ENCODE measurements around the gene SP100.
"Not testable (repeated sequence)": the region's sequence is repeated elsewhere in the genome, so short reads cannot be mapped to it uniquely, and the experiment has no call there.

Gene SP100

GRCh38 chr2:230471074-230471473, 55.1 kb downstream of the SP100 start:
- no peak for DNase-seq

DNA sequence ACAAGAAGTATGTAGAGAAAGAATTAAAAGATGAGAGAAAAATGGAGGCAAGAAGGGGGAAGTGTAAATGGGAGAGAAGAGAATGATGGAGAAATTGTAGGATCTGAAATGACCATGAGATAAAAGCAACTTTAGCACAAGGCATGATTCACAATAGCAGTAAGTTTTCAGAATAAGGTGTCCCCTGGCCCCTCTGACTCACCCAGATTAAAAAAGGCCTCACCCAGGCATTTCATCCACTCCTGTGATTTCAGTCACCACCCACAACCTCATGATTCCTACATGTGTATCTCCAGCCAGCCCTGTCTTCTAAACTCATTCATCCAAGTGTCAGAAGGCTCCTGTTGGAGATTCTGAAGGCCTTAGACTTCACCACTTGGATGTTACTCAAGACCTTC, 56.6 kb downstream of the SP100 start:
- peak; percentile 28 to 36 for DNase-seq

GRCh38 chr2:230473378-230473777, 57.4 kb downstream of the SP100 start:
- DNase-seq, result peak in 1 of 2 donors; percentile 9

DNA sequence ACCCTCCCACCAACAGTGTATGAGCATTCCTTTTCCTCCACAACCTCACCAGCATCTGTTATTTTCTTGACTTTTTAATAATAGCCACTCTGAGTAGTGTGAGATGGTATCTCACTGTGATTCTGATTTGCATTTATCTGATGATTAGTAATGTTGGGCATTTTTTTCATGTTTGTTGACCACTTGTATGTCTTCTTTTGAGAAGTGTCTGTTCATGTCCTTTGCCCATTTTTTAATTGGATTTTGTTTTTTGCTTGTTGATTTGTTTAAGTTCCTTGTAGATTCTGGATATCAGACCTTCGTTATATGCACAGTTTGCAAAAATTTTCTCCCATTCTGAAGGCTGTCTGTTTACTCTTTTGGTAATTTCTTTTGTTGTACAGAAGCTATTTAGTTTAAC, 59.1 kb downstream of the SP100 start:
- DNase-seq, result no peak

GRCh38 chr2:230485801-230486341, 69.9 kb downstream of the SP100 start:
- no peak for DNase-seq

DNA sequence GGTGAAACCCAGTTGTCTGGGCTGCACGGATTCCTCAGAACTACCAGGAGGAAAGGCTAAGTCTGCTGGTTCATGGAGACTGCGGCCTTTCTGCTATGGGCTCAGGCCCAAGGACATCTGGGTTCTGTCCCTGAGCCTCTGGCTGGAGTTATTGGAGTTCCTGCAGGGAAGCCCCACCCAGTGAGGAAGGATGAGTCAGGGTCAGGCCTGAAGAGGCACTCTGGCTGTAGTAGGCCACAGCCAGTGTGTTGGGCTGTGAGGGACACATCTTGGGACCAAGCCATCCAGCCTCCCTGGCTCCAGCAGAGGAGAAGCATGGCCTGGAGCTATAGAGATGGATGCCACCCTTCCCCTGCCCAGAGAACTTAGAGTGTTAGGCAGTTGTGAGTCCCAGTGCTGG, 75.2 kb downstream of the SP100 start:
- DNase-seq, result not testable (repeated sequence)

DNA sequence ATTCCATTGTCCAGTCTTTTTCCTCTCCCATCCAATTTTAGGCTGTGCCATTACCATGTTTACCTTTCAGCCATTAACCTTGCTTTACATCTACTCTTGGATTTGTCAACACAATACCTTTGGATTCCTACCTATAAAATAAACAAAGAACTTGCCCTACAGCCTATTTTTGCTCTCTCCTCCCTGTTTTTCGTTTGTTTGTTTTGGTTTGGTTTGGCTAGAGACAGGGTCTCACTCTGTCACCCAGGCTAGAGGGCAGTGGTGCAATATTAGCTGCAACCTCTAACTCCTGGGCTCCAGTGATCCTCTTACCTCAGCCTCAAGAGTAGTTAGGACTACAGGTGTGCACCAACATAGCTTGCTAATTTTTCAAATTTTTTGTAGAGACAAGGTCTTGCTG, 76.1 kb downstream of the SP100 start:
- DNase-seq, result no peak

DNA sequence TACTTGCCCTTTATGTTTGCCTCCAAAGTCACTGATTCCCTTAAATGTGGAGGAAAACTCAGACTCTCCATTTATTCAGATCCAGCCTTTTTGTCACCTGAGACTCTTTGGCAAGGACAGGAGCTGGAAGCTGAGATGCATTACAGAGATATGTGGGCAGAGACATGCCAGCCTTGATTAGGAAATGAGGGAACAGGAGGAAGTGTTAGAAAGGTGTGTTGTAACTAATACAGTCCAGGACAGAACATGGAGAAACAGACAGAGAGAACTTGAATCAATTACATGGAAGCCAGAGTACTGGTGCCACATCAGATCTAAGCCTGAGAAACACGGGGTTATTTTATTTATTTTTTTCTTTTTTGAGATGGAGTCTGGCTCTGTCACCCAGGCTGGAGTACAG, 79.0 kb downstream of the SP100 start:
- no peak for DNase-seq

- DNase-seq, result no peak
Measured at GRCh38 chr2:230496891-230497290, 80.9 kb downstream of the SP100 start.

- DNase-seq, result no peak
Measured at GRCh38 chr2:230498506-230499107, 82.6 kb downstream of the SP100 start.

DNA sequence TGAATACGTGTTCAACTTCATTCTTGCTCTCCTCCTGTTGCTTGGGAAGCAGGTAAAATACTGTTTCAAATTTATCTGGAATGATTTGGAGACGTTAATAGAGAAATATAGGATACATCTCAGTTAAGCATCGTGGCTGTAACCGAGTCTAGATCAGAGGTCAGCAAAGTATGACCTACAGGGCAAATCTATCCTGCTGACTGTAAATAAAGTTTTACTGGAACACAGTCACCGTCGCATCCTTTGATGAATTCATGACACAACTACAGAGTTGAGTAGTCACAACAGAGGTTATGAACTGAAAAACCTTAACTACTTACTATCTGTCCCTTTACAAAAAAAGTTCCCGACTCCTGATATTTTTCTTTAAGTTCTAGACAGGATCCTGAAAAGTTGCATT, 86.6 kb downstream of the SP100 start:
- DNase-seq, result no peak

GRCh38 chr2:230503798-230504197, 87.8 kb downstream of the SP100 start:
- no peak for DNase-seq

DNA sequence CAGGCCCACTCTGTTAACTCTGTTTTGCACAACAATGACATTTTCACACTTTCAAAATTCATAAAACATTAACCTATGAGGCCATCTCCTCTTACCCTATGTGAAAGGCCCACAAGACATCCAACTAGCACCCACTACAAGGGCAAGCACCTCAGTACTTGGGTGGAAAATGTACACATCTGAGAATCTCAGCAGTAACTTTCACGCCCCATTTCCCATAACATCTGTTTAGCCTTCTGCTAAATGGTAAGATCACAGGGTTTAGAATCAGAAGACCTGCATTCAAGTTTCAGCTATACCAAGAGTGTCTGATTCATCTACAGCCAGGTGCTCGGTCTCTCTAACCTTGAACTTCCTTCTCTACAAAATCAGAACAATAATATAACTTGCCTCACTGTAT, 89.2 kb downstream of the SP100 start:
- DNase-seq, result no peak

- DNase-seq, result no peak
Measured at GRCh38 chr2:230512955-230513748, 97.2 kb downstream of the SP100 start.

DNA sequence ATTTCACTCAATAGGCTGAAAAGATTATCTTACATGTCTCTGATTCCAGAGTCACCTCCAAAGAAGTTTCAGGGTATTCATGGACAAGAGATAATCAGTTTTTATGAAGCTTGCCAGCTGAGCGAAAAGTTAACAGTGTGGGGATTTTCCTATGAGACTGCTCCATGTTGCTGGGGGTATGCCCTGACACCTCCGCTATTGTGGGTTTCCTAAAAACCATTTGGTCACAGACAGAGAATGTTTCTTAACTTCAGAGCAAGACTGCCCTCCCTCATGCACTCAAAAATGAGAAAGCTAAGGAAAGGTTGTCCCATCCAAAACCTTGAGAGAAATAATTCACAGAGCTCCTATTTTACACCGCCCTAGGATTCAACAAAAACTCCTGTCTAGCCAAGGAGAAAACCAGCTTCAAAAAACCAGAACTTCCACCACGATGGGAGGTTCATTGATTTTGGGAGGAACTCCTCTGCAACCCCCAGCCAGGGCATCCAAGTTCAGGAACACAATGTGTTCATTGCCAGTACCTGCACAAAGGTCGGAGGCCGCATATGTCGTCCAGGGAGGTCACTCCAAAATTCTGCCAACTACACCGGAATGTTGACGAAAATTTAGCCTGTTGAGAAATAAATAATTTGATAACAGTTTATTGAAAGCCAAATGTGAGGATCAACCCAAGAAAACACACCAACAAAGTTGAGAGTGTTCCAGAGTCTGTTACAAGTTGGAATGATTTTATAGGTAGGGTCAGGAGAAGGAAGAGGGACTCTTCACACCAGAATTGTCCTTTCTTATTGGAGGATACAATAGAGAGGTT, 104.3 kb downstream of the SP100 start:
- DNase-seq, result no peak

- DNase-seq, result no peak
Measured at GRCh38 chr2:230520875-230521155, 104.8 kb downstream of the SP100 start.

GRCh38 chr2:230521386-230521785, 105.4 kb downstream of the SP100 start:
- DNase-seq, result no peak

- no peak for DNase-seq
Measured at GRCh38 chr2:230525682-230526081, 109.7 kb downstream of the SP100 start.

DNA sequence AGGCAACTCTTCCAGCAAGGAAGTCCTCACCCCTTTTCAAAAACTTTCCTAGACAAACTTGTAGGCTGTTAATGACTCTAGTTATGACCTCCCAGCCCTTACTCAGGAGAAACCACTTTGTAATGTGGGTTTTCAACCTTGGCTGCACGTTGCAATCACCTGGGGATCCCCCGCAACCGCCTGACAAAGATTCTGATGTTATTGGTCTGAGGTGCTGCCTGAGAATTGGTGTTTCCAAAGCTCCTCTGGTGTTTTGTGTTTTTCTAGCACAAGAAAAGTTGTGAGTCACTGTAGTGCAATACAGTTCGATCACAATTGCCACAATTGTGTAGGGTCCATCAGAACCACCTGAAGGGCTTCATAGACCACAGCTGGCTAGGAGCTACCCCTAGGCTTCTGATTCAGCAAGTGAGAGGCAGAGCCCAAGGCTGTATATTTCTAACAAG, 121.6 kb downstream of the SP100 start:
- no peak for DNase-seq

GRCh38 chr2:230540332-230540731, 124.3 kb downstream of the SP100 start:
- DNase-seq, result no peak

DNA sequence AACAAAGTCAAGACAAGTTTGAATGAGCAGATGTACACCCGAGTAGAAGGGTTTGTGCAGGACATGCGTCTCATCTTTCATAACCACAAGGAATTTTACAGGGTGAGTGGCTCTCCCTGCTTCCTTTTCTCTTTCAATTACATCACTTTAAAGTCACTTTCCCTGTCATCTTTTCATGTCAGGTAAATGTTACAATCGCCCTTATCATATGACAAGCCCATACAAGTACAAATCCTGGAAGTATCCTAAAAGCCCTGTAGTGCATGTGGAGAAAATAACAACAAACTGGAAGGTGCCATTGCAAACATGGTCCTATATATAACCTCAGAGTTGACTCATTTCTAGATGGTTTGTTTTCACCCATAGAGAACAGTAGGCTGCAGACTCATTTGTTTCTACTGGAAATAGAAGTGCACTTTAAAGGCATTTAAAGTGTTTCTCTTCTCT, 126.0 kb downstream of the SP100 start:
- DNase-seq, result no peak

DNA sequence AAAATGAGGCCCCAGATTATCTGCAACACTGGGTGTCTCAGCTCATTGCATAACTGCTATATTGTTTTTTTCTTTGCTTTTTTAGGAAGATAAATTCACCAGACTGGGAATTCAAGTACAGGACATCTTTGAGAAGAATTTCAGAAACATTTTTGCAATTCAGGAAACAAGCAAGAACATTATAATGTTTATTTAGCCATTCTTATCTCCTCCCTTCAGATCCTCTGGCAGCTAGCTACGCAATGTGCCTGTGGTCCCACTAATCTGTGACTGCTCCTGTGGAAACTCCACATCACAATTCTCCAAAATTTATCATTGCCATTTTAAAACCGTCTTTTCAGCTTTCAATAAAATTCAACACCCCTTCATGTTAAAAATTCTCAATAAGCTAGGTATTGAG, 126.8 kb downstream of the SP100 start:
- DNase-seq, result no peak

DNA sequence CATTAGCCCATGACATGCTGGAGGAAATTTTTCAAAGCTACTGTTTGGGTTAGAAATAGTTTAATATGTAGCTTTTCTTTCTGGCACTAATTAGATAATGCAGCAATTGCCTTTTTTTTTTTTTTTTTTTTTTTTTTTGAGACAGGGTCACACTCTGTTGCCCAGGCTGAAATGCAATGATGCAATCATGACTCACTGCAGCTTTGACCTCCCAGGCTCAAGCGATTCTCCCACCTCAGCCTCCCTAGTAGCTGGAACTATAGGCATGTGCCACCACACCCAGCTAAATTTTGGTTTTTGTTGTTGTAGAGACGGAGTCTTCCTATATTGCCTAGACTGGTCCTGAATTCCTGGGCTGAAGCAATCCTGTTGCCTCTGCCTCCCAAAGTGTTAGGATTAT, 136.2 kb downstream of the SP100 start:
- no peak for DNase-seq

DNA sequence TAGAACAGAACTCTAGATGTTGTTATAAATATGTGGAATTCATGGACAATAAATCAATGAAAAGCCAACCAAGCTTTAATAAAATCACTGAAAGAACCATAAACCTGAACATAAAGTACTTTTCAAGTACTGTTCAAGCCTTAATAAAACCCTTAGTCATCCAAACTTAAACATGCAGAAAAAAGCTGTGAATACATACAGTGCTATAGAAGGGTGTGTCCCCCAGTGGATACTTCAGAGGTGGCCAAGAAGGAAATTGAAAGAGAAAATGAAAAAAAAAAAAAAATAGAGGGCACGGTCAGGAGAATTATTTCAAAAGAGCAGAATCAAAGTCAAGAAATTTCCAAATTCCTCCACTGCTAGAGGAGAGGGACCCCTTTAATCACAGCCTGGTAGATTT, 141.1 kb downstream of the SP100 start:
- DNase-seq, result no peak
